Raji (cell line): ENCODE results near the gene HTR4.

Source experiments
- POLR2A ChIP-seq: IDR thresholded peaks from 2 replicates; pipeline ENCODE4 v1.6.1; 2011; ENCODE audit warnings: low read depth, low read length, control low read depth; ENCODE audit not compliant: insufficient read depth

The HTR4 gene, protein sequence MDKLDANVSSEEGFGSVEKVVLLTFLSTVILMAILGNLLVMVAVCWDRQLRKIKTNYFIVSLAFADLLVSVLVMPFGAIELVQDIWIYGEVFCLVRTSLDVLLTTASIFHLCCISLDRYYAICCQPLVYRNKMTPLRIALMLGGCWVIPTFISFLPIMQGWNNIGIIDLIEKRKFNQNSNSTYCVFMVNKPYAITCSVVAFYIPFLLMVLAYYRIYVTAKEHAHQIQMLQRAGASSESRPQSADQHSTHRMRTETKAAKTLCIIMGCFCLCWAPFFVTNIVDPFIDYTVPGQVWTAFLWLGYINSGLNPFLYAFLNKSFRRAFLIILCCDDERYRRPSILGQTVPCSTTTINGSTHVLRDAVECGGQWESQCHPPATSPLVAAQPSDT

GRCh38 chr5:148653836-148654781 lies at the start of gene HTR4:
TSS of gene HTR4 (minus strand) at chr5:148654527. CDS start at chr5:148637014, 17,513 bp downstream.
- TF ChIP-seq POLR2A: no peak

- TF ChIP-seq POLR2A: no peak
These were observed 47.8 kb upstream of the HTR4 start for GRCh38 chr5:148702019-148702596.

- no peak for TF ChIP-seq POLR2A
These were observed 44.7 kb upstream of the HTR4 start for GRCh38 chr5:148699028-148699427.

- TF ChIP-seq POLR2A: no peak
These were observed 43.5 kb upstream of the HTR4 start for GRCh38 chr5:148697809-148698196.

DNA sequence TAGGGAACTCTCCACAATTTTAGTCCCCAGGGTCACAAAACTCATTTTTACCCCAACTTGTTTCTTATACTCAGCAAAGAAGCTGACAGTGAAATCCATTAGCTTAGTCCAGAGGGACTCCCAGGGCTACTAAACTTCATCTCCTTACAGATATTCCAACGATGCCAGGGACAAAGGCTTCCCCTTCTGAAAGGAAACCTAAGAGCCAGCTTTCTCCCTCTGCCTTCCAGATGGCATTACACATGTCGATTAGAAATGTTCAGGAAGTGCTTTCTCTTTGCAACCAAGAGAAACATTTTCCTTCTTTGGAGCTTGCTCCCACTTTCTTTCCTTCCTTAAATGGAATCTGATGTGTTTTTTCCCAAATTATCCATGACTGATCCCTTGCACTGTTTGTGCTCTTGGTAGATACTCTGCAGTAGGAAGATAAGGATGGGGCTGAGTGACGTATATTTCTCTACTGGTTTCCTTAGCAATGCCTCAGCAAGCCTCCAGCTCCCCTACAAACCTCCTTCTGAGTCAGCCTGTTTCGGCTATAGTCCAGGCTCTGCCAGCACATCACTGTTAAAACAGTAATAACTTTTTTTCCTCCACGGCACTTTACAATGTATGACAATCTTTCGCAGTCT lies 43.0 kb upstream of the HTR4 start:
- TF ChIP-seq POLR2A: no peak

- TF ChIP-seq POLR2A: no peak
These were observed 42.1 kb upstream of the HTR4 start for GRCh38 chr5:148696187-148697036.

DNA sequence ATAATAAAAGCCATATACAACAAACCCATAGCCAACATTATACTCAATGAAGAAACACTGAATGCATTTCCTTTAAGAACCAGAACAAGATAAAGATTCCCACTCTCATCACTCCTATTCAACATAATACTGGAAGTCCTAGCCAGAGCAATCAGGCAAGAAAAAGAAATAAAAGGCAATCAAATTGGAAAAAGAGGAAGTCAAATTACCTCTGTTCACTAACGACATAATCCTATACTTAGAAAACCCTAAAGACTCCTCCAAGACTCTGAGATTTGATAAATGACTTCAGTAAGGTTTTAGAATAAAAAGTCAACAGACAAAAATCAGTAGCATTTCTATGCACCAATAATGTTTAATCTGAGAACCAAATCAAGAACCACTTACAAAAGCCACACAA lies 36.6 kb upstream of the HTR4 start:
- TF ChIP-seq POLR2A: no peak

DNA sequence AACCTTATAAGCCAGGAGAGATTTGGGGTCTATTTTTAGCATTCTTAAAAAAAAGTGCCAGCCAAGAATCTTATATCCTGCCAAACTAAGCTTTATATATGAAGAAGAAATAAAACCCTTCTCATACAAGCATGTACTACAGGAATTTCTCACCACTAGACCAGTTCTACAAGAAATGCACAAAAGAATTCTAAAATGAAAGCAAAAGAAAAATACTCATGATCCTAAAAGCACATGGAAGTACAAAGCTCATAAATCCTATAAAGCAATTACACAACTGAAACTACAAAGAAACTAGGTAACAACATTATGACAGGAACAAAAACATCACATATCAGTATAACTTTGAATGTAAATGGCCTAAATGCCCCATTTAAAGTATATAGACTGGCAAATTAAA lies 34.5 kb upstream of the HTR4 start:
- no peak for TF ChIP-seq POLR2A

DNA sequence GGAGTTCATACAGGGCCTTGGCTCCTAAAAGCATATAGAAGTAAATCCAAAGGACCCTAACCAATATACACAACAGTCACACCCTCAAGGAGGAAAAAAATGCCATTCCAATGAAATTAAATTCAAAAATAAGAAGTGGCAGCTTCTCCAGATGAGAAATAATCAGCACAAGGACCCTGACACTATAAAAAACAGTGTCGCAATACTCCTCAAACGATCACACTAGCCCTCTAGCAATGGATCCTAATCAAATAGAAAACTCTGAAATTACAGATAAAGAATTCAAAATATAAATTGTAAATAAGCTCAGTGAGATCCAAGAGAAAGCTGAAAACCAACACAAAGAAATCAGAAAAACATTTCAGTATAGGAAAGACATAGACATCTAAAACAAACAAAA lies 33.5 kb upstream of the HTR4 start:
- TF ChIP-seq POLR2A: no peak

- TF ChIP-seq POLR2A: no peak
These were observed 33.1 kb upstream of the HTR4 start for GRCh38 chr5:148687427-148687826.

GRCh38 chr5:148686660-148687059 lies 32.3 kb upstream of the HTR4 start:
- TF ChIP-seq POLR2A: no peak

DNA sequence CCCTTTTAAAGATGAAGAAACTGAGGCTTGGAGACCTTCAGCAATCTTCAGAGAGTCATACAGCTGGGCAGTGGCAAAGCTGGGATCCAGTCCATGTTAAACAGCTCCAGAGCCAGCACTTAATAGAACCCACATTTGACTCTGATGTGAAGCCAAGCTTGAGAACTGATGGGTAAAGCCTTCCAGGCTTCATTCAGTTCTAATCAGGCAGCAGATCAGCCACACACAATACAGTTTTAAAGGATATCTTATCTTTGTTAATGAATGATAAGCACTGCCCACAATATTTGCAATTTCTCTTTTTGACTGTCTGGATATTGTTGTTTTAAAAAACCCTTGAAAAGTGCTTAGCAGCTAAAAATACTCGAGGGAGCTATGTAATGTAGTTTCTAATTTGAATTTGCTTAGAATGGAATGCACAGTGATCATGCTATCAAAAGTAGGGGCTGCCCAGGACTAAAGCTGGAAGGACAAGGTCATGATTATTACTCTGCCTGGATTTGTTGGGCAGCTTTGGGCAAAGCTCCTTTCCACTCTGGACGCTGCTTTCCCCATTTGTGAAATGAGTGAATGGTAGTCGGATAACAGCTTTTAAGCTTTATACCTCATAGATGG lies 31.3 kb upstream of the HTR4 start:
- no peak for TF ChIP-seq POLR2A

DNA sequence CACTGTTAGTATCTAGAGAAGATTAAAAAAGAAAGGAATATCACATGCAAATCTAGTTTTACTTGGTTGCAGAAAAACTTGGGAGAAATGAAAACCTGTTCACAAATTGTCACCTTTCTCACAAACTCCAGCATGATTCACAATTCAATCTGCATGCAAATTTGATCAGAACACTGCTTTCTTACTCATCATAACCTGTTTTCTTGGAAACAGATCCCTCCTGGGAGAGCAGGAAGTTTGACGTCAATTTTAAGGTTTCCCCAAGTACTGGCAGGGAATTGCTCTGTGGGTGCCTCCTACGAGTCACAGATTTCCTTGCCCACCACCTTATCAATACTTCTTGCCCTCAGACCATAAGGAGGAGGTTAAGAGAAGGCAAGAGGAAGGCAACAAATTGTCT lies 30.2 kb upstream of the HTR4 start:
- no peak for TF ChIP-seq POLR2A

GRCh38 chr5:148683651-148684050 lies 29.3 kb upstream of the HTR4 start:
- no peak for TF ChIP-seq POLR2A
